NCI-H1105 (cell line): ENCODE data around the gene PRPF38B.
A peak's percentile ranks its signal among the peaks of the same experiment; 100 is the strongest.
"Not testable (repeated sequence)": the region's sequence is repeated elsewhere in the genome, so short reads cannot be mapped to it uniquely, and the experiment has no call there.

Experiments used
- DNase-seq: peaks from one replicate; lab custom pipeline; 2025; lab: John Stamatoyannopoulos, UW

Gene PRPF38B

DNA sequence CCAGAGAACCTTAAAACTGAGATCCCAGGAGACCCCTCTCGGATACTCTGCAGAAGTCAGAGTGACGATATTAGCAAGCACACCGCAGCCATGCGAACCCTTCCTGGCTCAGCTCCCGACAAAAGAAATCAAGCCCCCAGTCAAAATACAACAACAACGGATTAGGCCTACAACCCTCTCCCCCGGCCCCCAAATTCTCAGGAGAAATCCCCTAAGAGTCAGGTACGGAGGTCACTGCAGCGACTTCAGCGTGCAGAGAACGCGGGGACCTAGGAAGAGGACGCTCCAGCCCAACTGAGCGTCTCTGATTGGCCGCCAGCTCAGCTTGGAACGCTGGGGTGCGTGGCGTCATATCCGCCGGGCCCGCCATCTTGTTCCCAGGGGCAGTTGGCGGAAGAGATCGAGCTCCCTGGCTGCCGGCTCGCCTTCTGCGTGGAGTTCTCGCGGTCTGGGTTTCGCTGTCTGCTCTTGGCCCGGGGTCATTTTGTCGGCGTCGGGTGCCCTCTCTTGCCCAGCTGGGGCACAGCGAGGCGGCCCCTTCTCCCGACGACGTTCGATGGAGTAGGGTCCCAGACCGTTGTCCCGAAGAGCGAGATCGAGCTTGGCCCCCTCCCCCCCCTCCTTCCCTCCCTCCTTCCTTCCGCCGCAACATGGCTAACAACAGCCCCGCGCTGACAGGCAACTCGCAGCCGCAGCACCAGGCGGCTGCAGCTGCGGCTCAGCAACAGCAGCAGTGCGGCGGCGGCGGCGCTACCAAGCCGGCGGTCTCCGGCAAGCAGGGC is at the start of gene PRPF38B:
PRPF38B (plus strand) TSS at position 369 of the 782 bp plus-strand sequence; CDS start at position 651, 282 bp downstream.
- peak; percentile 94 for DNase-seq

DNA sequence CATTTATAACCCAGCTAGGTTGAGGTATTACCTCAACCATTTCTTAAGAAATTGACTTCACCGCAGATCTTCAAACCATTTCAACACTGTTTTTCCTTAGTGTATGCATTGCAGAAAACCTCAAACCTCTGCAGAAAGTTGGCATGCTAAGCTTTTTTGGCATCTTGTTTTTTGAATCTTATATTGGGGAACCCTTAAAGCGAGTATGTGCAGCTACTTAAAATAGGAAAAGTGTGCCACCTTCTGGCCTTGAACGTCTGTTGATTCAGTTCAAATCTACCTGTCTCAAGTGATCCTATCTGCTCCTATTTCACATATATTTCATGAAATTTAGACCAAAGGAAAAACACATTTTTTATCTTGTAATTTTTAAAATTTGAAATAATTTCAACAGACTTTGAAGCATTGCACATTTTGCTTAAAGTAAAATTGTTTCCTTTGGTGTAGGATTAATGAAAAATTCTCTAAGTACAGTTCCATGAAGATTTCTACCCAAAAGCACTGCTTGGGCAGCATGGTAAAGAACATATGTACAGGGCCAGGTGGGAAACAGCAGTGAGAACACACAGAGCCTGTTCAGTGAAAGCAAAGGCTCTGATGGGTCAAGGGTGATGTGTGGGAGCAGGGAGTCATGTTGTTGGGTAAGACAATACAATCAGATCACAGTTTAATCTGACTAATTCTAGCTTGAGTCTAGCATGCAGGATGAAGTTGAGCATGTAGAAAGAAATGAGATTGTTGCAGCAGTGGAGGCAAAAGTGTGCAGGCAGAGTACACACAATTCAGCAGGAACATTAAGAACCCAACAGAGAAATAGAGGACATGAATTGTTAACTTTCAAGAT is 48.4 kb upstream of the PRPF38B start:
- peak; percentile 63 for DNase-seq

DNA sequence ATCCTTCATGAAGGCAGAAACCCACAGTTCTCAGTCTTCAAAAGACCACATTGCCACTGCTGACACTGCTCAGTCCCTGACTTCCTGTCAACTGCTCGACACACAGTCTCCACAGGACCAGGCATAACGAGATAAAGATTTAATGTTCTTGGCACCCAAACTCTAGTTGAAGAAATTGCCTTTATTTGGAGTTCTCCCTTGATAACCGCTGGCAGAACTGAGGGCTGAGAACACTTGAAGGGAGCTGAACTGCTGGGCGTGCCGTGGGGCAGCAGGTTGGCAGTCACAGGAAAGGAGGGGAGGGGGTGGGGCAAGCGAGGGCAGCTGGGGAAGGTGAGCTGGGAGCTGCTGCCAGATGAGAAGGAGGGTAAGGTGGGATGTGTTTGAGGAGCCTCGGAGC is 47.1 kb upstream of the PRPF38B start:
- DNase-seq, result no peak

GRCh38 chr1:108645564-108646184 is 46.4 kb upstream of the PRPF38B start:
- no peak for DNase-seq

DNA sequence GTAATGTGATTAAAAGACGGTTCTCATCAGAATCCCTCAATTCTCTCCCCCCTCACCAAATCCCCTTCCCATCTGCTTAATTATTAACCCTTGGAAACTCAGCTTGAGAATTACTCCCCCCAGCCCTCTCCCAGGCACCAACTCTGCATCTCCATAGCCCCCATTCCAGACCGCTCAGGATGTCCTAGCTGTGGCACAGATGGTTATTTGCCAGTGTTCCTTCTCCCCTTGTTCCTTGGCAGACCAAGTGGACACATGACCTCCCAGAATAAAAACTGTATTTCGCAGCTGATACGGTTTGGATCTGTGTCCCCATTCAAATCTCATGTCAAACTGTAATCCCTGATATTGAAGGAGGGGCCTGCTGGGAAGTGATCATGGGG is 45.9 kb upstream of the PRPF38B start:
- no peak for DNase-seq

GRCh38 chr1:108646648-108647269 is 45.4 kb upstream of the PRPF38B start:
- no peak for DNase-seq

GRCh38 chr1:108653431-108654105 is 38.5 kb upstream of the PRPF38B start:
- no peak for DNase-seq

DNA sequence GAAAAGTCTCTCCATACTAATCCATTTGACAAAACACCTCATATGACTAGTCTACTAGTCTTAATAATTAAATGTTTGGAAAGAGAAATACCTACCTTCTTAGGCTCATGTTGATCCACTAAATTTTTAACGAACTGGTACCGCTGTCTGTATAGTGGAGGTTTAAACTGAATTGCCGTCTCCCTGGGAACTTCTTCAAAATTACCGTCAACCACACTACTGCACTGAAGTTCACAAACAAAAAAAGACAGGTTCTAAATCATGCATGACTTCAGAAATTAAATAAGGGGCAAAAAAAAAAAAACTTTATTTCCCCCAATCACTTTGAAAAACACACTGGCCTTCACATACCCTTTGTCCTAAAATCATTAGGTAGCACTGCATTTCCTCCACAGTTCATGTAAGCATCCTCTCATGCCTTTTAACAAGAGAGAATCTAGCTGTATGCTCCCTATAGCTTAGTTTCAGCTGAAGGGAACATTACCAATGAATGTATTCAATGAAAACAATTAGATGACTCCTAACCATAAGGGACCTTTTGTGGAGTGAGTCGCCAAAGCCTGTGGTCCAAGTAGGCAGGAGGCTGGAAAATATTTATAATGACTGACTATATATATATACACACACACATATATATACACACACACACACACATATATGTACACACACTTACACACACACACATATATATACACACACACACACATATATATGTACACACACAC is 34.6 kb upstream of the PRPF38B start:
- no peak for DNase-seq

GRCh38 chr1:108661030-108661609 is 31.0 kb upstream of the PRPF38B start, which contains the start of gene HENMT1:
HENMT1 (minus strand) TSS chr1:108661093; CDS start chr1:108659884, 1,209 bp downstream.
- DNase-seq, result no peak

DNA sequence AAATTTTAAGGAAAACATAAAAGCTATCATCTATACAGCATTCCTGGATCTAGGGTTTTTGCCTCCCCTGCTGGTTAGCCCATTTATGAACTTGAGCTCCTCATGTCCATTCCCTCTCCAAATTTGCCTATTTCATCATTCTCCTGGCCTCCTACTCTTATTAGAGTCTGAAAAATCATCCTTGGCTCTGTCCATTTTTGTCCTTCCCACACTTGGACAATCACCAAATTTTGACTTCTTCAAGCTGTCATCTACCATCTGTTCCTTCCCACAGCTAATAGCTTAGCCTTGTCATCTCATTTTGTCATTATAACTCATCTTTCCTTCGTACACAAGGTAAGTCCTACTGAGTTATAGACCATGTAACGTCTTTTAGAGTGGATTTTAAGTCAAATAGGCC is 29.0 kb upstream of the PRPF38B start:
- no peak for DNase-seq

- no peak for DNase-seq
Observed at GRCh38 chr1:108664481-108664880, 27.6 kb upstream of the PRPF38B start.

- DNase-seq, result no peak
Observed at GRCh38 chr1:108665067-108665466, 27.0 kb upstream of the PRPF38B start.

GRCh38 chr1:108665771-108666170 is 26.3 kb upstream of the PRPF38B start:
- no peak for DNase-seq

DNA sequence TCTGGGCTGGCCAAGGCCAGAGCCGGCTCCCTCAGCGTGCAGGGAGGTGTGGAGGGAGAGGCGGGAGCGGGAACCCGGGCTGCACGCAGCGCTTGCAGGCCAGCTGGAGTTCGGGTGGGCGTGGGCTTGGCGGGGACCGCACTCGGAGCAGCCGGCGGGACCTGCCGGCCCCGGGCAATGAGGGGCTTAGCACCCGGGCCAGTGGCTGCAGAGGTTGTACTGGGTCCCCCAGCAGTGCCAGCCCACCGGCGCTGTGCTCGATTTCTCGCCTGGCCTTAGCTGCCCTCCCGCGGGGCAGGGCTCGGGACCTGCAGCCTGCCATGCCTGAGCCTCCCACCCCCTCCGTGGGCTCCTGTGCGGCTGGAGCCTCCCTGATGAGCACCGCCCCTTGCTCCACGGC is 24.7 kb upstream of the PRPF38B start:
- not testable (repeated sequence) for DNase-seq

DNA sequence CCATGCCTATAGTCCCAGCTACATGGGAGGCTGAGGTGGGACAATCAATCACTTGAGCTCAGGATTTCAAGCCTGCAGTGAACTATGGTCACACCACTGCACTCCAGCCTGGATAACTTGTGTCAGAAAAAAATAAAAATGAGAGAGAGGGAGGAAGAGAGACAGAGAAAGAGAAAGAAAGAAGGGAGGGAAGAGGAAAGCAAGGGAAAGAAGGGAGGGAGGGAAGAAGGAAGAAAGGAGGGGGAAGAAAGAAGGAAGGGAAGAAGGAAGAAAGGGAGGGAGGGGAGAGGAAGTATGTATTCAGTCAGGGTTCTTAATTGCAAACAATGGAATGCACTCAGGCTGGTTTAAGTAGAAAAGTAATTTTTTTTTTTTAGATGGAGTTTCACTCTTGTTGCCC is 23.3 kb upstream of the PRPF38B start:
- no peak for DNase-seq

GRCh38 chr1:108669679-108670078 is 22.4 kb upstream of the PRPF38B start:
- DNase-seq, result no peak

- DNase-seq, result no peak
Observed at GRCh38 chr1:108670131-108670773, 21.9 kb upstream of the PRPF38B start.

DNA sequence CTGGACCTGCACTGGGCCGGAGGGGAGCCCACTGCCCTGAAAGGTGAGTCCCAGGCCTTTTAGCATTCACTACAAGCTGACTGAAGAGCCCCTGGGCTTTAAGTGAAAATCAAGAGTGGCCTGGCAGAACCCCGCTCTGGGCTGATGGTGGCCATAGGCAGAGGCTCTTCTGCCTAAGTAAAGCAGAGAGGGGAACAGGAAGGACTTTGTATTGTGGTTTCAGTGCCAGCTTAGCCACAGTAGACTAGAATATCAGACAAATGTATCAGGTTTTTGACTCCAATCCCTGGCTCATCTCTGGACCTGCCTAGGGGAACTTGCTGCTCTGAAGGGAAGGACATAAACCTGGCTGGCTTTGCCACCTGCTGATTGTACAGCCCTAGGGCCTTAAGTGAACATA is 21.0 kb upstream of the PRPF38B start:
- DNase-seq, result no peak

GRCh38 chr1:108678706-108679105 is 13.4 kb upstream of the PRPF38B start:
- no peak for DNase-seq

DNA sequence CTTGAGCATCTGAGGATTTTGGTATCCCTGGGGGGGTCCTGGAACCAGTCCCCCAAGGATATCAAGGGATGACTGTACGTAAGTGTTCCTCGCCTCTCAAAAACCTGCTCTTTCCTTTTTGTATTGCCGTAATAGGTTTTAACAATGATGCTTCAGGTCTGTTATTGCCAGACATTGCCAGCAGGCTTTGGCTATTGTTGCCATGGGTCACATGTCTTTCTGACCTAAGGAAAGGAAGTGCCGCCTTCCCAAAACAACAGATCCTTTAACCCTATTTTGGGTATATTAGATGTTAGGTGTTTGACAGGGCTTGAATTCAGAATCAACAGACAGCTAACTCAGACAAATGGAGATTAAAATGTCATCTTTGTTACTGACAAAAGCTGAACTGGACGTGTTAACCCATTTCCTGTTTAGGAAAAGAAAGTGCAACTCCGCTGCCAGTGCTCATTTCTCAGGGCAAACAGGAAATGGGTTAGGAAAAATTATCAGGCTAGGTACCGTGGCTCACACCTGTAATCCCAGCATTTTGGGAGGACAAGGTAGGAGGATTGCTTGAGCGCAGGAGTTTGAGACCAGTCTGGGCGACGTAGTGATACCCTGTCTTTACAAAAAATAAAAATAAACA is 12.4 kb upstream of the PRPF38B start:
- DNase-seq, result no peak
